ENCODE data around the gene DAPK1. TPM values are rescaled to one million over a fixed set of nuclear protein-coding genes. Genes with fewer than 3 reads are reported as not detected.

The DAPK1 gene
- total and polyA plus RNA-seq, 2 donors (not counting 3 experiments of a cell fraction or from before 2014, with no cell fraction given): 58.9 to 119 TPM

- Histone ChIP-seq H3K27me3 (ENCODE audit: control insufficient read depth in 2 of 2, insufficient read depth in 2 of 2, low read length in 2 of 2) (no peaks in the 10 kb centered on the region), H4K20me1 (replicated peaks; ENCODE audit: control insufficient read depth, extremely low read depth, insufficient read depth, low read length) (no peaks in the 10 kb centered on the region), H2AFZ (ENCODE audit: low read depth, low read length) (no peak overlapping the region), H3K9me3 (replicated peaks; ENCODE audit: control insufficient read depth, insufficient read depth, low read length) (no peaks in the 10 kb centered on the region), H3K27ac (ENCODE audit: insufficient read depth, low read depth, low read length) (no peak overlapping the region), H3K4me3 (replicated peaks in 1 of 3; ENCODE audit: insufficient read depth in 1 of 3, low read depth in 1 of 3, low read length in 3 of 3) (no peak overlapping the region), H3K4me2 (ENCODE audit: insufficient read depth, low read length) (no peak overlapping the region), H3K9ac (replicated peaks; ENCODE audit: extremely low read depth, insufficient read depth, low read length) (no peak overlapping the region), H3K36me3 (ENCODE audit: control insufficient read depth in 2 of 2, extremely low read depth in 1 of 2, insufficient read depth in 2 of 2, low read length in 2 of 2) (peaks cover under 1 to 23% of the 10 kb centered on the region in 2 experiments), H3K9me1 (replicated peaks; ENCODE audit: control insufficient read depth, extremely low read depth, insufficient read depth, low read length) (no peaks in the 10 kb centered on the region), H3K4me1 (ENCODE audit: control insufficient read depth, extremely low read depth, insufficient read depth, low read length) (peaks cover 17% of the 10 kb centered on the region), H3K79me2 (ENCODE audit: control insufficient read depth, insufficient read depth, low read length) (no peaks in the 10 kb centered on the region)
- dilution Hi-C loops (cut with MboI; ENCODE audit: extremely low pct_ligation_motif_present, low sequenced_read_pairs): no loop called here
- ChIA-PET CTCF (interaction anchor here (1.6 to 3.6 kb wide), 2 partner anchors 45 to 132 kb away, joined by 3 to 23 read pairs; partner anchors contain the start of gene CTSL), POLR2A (no interaction called here)
- FAIRE-seq (no peak), DNase-seq (ENCODE audit: low read depth, low spot score) (no peak)
- no peak for TF ChIP-seq FOS (IDR thresholded peaks at IDR 0.05; ENCODE audit: borderline replicate concordance, insufficient read depth, low read length)
- no peak for TF ChIP-seq MYC (IDR thresholded peaks at IDR 0.05; ENCODE audit: low read depth, low read length)
- no peak for TF ChIP-seq POLR2AphosphoS5 (IDR thresholded peaks at IDR 0.05; ENCODE audit: insufficient read depth, low read depth, low read length)
- TF ChIP-seq EZH2 (IDR thresholded peaks at IDR 0.05; ENCODE audit: borderline replicate concordance, low read depth, low read length, severe bottlenecking): no peak
- intact Hi-C loops (cut with micrococcal nuclease): loop anchor here (5.0 kb wide), 1 partner anchor 491 kb away; no protein-coding TSS in a partner anchor
- no TSS peak for BruUV-seq (replicated peaks)
These were observed 183.8 kb downstream of the DAPK1 start for GRCh38 chr9:87681271-87682061.

- Histone ChIP-seq H4K20me1 (replicated peaks; ENCODE audit: control insufficient read depth, extremely low read depth, insufficient read depth, low read length) (no peaks in the 10 kb centered on the region), H3K27ac (ENCODE audit: insufficient read depth, low read depth, low read length) (no peak overlapping the region), H3K4me1 (ENCODE audit: control insufficient read depth, extremely low read depth, insufficient read depth, low read length) (peaks cover 17% of the 10 kb centered on the region), H3K9ac (replicated peaks; ENCODE audit: extremely low read depth, insufficient read depth, low read length) (no peak overlapping the region), H3K9me1 (replicated peaks; ENCODE audit: control insufficient read depth, extremely low read depth, insufficient read depth, low read length) (no peaks in the 10 kb centered on the region), H3K36me3 (ENCODE audit: control insufficient read depth in 2 of 2, extremely low read depth in 1 of 2, insufficient read depth in 2 of 2, low read length in 2 of 2) (peaks cover 2 to 28% of the 10 kb centered on the region in 2 experiments), H2AFZ (ENCODE audit: low read depth, low read length) (no peak overlapping the region), H3K79me2 (ENCODE audit: control insufficient read depth, insufficient read depth, low read length) (no peaks in the 10 kb centered on the region), H3K4me2 (ENCODE audit: insufficient read depth, low read length) (no peak overlapping the region), H3K4me3 (replicated peaks in 1 of 3; ENCODE audit: insufficient read depth in 1 of 3, low read depth in 1 of 3, low read length in 3 of 3) (no peak overlapping the region), H3K27me3 (ENCODE audit: control insufficient read depth in 2 of 2, insufficient read depth in 2 of 2, low read length in 2 of 2) (no peaks in the 10 kb centered on the region), H3K9me3 (replicated peaks; ENCODE audit: control insufficient read depth, insufficient read depth, low read length) (no peaks in the 10 kb centered on the region)
- FAIRE-seq (no peak), DNase-seq (ENCODE audit: low read depth, low spot score) (no peak)
- POLR2A ChIA-PET: no interaction called here
- BruUV-seq (replicated peaks): no TSS peak
- dilution Hi-C loops (cut with MboI; ENCODE audit: extremely low pct_ligation_motif_present, low sequenced_read_pairs): no loop called here
- intact Hi-C loops (cut with micrococcal nuclease): loop anchor here (5.0 kb wide), 1 partner anchor 490 kb away; no protein-coding TSS in a partner anchor
- TF ChIP-seq GATA2 (IDR thresholded peaks at IDR 0.05; ENCODE audit: insufficient read depth, insufficient read length, low read depth, low read length) (no peak), MYC (IDR thresholded peaks at IDR 0.05; ENCODE audit: low read depth, low read length) (no peak), FOS (IDR thresholded peaks at IDR 0.05; ENCODE audit: borderline replicate concordance, insufficient read depth, low read length) (no peak), MAX (IDR thresholded peaks at IDR 0.05; ENCODE audit: insufficient read depth, insufficient read length) (no peak), JUN (IDR thresholded peaks at IDR 0.05; ENCODE audit: borderline replicate concordance, insufficient read depth, insufficient read length, low read depth) (no peak), CTCF (IDR thresholded peaks at IDR 0.05; ENCODE audit: extremely low read depth in 1 of 2, insufficient read depth in 1 of 2, low read depth in 1 of 2, low read length in 2 of 2) (no peak), EZH2 (IDR thresholded peaks at IDR 0.05; ENCODE audit: borderline replicate concordance, low read depth, low read length, severe bottlenecking) (no peak), POLR2A (IDR thresholded peaks at IDR 0.05; ENCODE audit: low read depth, low read length) (no peak), POLR2AphosphoS5 (IDR thresholded peaks at IDR 0.05; ENCODE audit: insufficient read depth, low read depth, low read length) (no peak)
- CTCF ChIA-PET: interaction anchor here (3.6 kb wide), 1 partner anchor 131 kb away, joined by 23 read pairs; no protein-coding TSS in a partner anchor
These were observed 184.4 kb downstream of the DAPK1 start for GRCh38 chr9:87682085-87682484.
